GM12801 (cell line): ENCODE data around the gene GMDS.

ENCODE experiments used
- TF ChIP-seq, protein P1 (sequence below): IDR thresholded peaks from one replicate; pipeline ENCODE4 v1.5.1; 2011; ENCODE audit warnings: control low read depth; ENCODE audit not compliant: insufficient read length; ENCODE audit errors: extremely low read depth

GMDS gene

DNA sequence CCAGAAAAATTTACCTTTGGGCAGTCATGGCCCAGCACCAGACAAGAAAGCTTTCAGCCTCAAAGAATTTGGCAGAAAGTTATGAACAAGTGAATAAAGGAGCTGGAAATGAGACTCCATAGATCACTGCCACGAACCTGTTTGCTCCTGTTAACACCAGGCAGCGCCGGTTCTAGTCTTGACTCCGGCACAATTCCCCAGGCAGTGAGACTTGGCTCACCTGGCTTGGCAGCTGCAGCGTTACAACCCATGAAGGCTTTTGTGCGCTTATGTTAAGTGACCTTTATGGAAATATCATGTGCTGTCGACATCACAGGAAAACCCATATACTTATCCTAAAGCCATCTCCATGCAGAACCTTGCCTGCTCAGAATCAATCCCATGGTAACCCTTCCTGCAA is 657.9 kb downstream of the GMDS start:
- TF ChIP-seq, protein P1, sequence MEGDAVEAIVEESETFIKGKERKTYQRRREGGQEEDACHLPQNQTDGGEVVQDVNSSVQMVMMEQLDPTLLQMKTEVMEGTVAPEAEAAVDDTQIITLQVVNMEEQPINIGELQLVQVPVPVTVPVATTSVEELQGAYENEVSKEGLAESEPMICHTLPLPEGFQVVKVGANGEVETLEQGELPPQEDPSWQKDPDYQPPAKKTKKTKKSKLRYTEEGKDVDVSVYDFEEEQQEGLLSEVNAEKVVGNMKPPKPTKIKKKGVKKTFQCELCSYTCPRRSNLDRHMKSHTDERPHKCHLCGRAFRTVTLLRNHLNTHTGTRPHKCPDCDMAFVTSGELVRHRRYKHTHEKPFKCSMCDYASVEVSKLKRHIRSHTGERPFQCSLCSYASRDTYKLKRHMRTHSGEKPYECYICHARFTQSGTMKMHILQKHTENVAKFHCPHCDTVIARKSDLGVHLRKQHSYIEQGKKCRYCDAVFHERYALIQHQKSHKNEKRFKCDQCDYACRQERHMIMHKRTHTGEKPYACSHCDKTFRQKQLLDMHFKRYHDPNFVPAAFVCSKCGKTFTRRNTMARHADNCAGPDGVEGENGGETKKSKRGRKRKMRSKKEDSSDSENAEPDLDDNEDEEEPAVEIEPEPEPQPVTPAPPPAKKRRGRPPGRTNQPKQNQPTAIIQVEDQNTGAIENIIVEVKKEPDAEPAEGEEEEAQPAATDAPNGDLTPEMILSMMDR, result no peak

DNA sequence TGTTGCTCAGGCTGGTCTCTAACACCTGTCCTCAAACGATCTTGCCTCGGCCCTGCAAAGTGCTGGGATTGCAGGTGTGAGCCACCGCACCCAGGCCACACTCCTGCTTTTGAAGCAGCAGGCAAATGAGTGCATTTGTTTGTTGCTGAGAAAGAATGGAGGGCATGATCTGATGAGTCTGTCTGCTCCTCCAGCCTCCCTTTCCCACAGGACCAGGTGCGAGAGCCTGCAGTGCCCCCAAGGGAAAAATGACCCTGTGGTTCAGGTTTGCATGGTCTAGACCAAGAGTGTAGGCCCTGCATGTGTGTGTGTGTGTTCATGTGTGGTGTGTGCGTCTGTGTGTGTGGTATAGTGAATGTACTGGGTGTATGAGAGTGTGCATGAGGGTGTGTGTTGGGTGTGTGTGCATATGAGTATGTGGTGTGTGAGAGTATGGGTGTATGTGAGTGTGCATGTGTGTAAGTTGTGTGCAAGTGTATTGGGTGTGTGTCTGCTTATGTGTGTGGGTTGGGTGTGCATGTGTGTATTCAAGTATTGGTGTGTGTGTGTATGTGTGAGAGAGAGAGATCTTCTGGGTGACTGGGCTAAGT is 658.4 kb downstream of the GMDS start:
- TF ChIP-seq, protein P1, result no peak

DNA sequence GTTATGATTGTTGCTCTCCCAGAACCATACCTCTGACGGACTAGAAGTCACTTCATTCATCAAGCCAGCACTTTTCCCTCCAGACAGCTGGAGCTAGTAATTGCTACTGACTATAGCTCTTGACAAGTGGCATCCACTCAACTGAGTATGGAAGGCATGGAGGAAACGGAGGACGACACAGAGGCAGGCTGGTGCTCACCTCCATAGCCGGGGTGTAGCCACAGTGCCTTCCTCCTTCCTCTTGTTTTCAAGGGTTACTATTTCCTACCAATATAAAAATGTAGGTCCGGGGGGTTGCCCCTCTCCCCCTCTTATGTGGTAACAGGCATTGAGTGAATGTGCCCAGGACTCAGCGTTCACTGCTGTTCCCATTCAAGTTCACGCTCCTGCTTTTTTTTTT is 659.1 kb downstream of the GMDS start:
- TF ChIP-seq, protein P1, result no peak

DNA sequence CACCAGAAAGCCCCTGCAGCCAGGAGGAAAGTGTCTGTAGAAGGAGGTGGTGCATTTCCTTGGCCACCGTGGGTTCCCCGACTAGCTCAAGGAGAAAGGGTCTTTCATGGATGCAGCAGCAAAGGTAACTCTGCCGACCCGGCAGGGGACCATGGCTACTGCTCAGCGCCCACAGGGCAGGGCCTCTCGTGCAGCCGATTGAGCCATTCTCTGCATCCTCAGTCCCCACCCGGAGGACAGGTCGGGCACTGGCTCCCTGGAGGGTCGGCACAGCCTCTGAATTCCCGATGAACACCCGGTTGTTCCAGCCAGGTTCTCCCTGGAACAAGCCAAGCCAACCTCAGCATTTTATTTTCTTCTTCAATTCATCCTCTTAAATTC is 659.7 kb downstream of the GMDS start:
- TF ChIP-seq, protein P1, result no peak

DNA sequence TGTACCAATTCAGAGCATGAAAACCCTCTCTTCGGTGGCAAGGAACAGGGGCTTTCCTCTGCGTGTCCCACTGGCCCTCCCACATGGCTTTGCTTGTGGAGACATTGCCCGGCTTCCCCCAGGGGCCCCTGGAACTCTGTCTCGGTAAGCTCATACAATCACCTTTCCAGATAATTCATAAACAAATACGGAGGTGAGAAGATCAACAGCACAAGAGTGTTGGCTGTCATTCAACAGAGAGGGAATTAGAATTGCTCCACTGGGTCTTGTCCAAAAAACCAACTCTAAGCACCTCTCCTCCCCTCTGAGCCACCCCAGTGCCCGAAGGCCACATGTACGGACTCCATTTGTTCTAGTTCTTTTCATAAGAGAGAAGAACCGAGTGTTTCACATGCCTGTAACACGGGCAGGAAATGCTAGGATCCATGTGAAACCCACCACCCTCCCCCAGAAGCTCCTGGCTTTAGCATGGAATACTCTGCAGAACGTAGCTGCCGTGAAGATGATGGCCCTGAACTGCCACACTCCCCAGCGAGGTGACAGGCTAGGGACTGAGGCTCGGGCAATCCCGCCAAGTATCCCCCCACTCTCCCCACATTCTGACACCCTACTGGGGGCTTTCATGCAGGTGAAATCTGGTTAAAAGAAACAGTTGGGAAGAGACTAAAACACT is 660.3 kb downstream of the GMDS start:
- TF ChIP-seq, protein P1, result no peak

DNA sequence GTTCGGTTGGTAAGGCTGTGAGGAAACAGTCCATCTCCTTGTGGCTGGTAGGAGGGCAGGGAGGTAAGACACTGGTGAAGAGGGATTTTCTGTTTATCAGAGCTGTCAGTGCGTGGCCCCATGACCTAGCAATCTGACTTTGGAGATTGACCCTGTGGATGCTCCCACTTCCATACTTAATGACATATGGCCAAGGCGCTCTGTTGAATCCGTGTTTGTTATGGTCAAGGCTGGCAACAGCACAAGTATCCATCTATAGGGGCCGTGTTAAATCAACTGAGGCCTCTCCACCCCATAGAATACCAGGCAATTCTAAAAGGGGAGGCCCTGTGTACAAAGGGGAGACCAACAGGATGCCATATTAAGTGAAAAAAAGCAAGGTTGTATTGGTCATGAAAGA is 661.3 kb downstream of the GMDS start:
- TF ChIP-seq, protein P1, result no peak

DNA sequence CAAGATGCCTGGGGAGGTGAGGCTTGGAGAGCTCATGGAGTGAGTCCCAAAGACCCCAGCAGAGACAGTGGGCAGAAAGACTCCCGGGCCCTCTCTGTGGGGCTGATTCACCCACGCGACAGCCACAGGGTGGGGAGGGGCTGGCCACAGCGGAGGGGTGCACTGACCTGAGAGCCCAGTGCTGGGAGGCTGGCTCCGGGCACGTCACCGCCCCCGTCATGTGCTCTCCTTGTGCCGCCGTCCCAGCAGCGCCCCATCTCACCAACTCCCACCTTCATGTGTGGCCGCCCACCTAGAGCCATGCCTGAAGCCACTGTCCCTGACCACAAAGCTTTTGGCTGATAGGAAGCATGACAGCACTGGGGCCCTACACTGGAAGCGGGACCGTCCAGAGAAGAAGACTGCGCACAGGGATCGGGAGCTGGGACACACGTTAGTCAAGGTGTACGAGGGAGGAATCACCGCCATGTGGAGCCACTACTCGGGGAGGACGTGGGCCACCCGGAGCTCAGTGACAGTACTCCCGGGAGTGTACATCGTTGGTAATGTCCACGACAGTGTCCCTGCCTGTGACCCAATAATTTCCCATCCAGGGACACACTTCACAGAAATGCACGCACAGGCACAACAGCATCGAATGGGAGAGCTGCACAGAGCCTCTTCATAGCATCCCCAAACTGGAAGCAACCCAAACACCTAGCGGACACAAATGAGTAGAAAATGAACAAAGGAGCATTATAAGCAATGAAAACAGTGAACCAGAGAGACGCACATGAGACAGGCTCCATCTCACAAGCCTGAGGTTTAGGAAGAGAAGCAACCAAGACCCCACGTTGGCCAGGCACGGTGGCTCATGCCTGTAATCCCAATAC is 664.0 kb downstream of the GMDS start:
- TF ChIP-seq, protein P1, result no peak
